K562 (cell line): ENCODE measurements around the gene PRPF18.

Experiments
- BRD4 ChIP-seq: fragments of 200-600 bp; sonication (generic); IDR thresholded peaks from 2 replicates; pipeline ENCODE4 v1.6.1; 2017; ENCODE audit warnings: inconsistent platforms
- EZH2 ChIP-seq: IDR thresholded peaks from 2 replicates; pipeline ENCODE4 v1.6.1; 2012; ENCODE audit warnings: low read depth, mild to moderate bottlenecking, inconsistent platforms, low read length, borderline replicate concordance
- FOXM1 ChIP-seq, 2 experiments: fragments of 450-650 bp in 1 of 2; sonication (generic) in 1 of 2; formaldehyde crosslinking in 1 of 2; IDR thresholded peaks; 2 replicates each; pipeline versions ENCODE4 v1.6.1 to v1.9.0; 2017 to 2022; ENCODE audit warnings: low read depth in 2 of 2, mild to moderate bottlenecking in 2 of 2, missing genetic modification reagents in 1 of 2, moderate library complexity in 1 of 2
- JUN ChIP-seq, 2 experiments: sonication (generic) in 1 of 2; formaldehyde crosslinking in 1 of 2; IDR thresholded peaks; 2 replicates each; pipeline versions ENCODE4 v1.6.1 to v1.8.0; 2012 to 2022; ENCODE audit warnings: borderline replicate concordance in 2 of 2, mild to moderate bottlenecking in 2 of 2, improper control_type of control experiment in 1 of 2, low read depth in 1 of 2, low read length in 1 of 2, missing genetic modification reagents in 1 of 2
- POLR2AphosphoS2 ChIP-seq: IDR thresholded peaks from 2 replicates; pipeline ENCODE4 v1.6.1; 2012; ENCODE audit warnings: low read length, improper control_type of control experiment
- RFX5 ChIP-seq: IDR thresholded peaks from 2 replicates; pipeline ENCODE4 v1.6.1; 2011; ENCODE audit warnings: low read depth, mild to moderate bottlenecking, improper control_type of control experiment, low read length
- XRCC4 ChIP-seq: IDR thresholded peaks from one replicate; pipeline ENCODE4 v1.6.1; 2011; ENCODE audit not compliant: insufficient read depth, insufficient read length; ENCODE audit errors: extremely low read depth
- ZNF121 ChIP-seq: sonication (generic); formaldehyde crosslinking; conservative IDR thresholded peaks from 2 replicates; pipeline ENCODE4 v1.8.0; 2022; ENCODE audit warnings: missing genetic modification reagents
- ZNF143 ChIP-seq: sonication (generic); formaldehyde crosslinking; IDR thresholded peaks from 2 replicates; pipeline ENCODE4 v1.9.0; 2022; ENCODE audit warnings: mild to moderate bottlenecking, missing genetic modification reagents
- ZNF445 ChIP-seq: fragments of 250-450 bp; sonication (Bioruptor Pico); IDR thresholded peaks from 2 replicates; pipeline ENCODE4 v1.4.0; 2020; ENCODE audit warnings: low read depth, mild to moderate bottlenecking, moderate library complexity
- TF ChIP-seq, protein P1 (sequence below): sonication (generic); formaldehyde crosslinking; IDR thresholded peaks from 2 replicates; pipeline ENCODE4 v1.8.0; 2022; ENCODE audit warnings: missing genetic modification reagents, mild to moderate bottlenecking, borderline replicate concordance

DNA sequence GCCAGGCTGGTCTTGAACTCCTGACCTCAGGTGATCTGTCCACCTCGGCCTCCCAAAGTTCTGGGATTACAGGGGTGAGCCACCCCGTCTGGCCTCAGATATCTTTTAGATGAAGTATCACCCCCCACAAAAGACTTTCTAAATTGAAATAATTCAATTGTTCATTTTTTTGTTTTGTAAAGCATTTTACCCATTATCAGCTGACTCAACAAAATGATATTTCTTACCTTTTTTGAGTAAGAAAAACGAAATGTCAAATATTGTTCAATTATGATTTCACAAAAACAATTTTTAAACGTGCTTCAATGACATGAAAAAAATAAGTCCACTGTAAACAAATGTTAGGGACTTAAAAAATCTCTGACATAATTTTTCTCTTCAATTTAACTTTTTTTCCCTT is 822 bp upstream of the PRPF18 start:
- TF ChIP-seq FOXM1 (IDR thresholded peaks at IDR 0.05; ENCODE audit: low read depth) (no peak), FOXM1 (CRISPR knock-in tag; IDR thresholded peaks at IDR 0.05; ENCODE audit: low read depth) (no peak), XRCC4 (no peak), EZH2 (no peak), ZNF445 (CRISPR knock-in tag) (no peak), JUN (IDR thresholded peaks at IDR 0.05; ENCODE audit: borderline replicate concordance, low read depth, low read length) (no peak), JUN (CRISPR knock-in tag; IDR thresholded peaks at IDR 0.05; ENCODE audit: borderline replicate concordance) (no peak), ZNF121 (CRISPR knock-in tag) (no peak), POLR2AphosphoS2 (no peak), ZNF143 (no peak), BRD4 (no peak), RFX5 (no peak)
- TF ChIP-seq, protein P1, sequence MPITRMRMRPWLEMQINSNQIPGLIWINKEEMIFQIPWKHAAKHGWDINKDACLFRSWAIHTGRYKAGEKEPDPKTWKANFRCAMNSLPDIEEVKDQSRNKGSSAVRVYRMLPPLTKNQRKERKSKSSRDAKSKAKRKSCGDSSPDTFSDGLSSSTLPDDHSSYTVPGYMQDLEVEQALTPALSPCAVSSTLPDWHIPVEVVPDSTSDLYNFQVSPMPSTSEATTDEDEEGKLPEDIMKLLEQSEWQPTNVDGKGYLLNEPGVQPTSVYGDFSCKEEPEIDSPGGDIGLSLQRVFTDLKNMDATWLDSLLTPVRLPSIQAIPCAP (CRISPR knock-in tag): no peak
